SU-DHL-6 (cell line): ENCODE measurements around the gene BOD1L1.

Source experiments
- H2AFZ ChIP-seq: fragments of 200-600 bp; sonication (generic); 2 replicates; pipeline ENCODE4 v1.6.1; 2014; ENCODE audit warnings: low read depth, mild to moderate bottlenecking, moderate library complexity, mixed read lengths, antibody characterized with exemption, low read length; ENCODE audit not compliant: severe bottlenecking
- H3F3A ChIP-seq: fragments of 200-600 bp; shearing (Covaris generic); 2 replicates; pipeline ENCODE4 v1.6.0; 2016; ENCODE audit warnings: antibody characterized with exemption, mild to moderate bottlenecking; ENCODE audit not compliant: insufficient read depth
- H3K27ac ChIP-seq: fragments of 200-600 bp; sonication (generic); 2 replicates; pipeline ENCODE4 v1.5.1; 2016; ENCODE audit warnings: low read depth, mild to moderate bottlenecking, low read length, moderate library complexity, mixed read lengths
- H3K27me3 ChIP-seq: fragments of 200-600 bp; sonication (generic), shearing (Covaris generic); 2 replicates; pipeline ENCODE4 v1.6.0; 2014; ENCODE audit warnings: mild to moderate bottlenecking, low read length
- H3K36me3 ChIP-seq: fragments of 200-600 bp; sonication (generic); 2 replicates; pipeline ENCODE4 v1.6.1; 2014; ENCODE audit warnings: mild to moderate bottlenecking, low read length, mixed read lengths
- H3K4me2 ChIP-seq: fragments of 300-600, 200-600 bp; shearing (Covaris generic), sonication (generic); 2 replicates; pipeline ENCODE4 v1.6.0; 2014; ENCODE audit warnings: low read length, low read depth, mild to moderate bottlenecking; ENCODE audit not compliant: poor library complexity, severe bottlenecking
- H3K4me3 ChIP-seq: fragments of 200-600 bp; sonication (generic); 2 replicates; pipeline ENCODE4 v1.5.1; 2014; ENCODE audit warnings: antibody characterized with exemption, low read length, mild to moderate bottlenecking, mixed read lengths; ENCODE audit not compliant: insufficient read depth, poor library complexity, severe bottlenecking
- H3K79me2 ChIP-seq: fragments of 200-600 bp; sonication (generic); 2 replicates; pipeline ENCODE4 v1.6.1; 2014; ENCODE audit warnings: mild to moderate bottlenecking, low read length, moderate library complexity; ENCODE audit not compliant: insufficient read depth
- H3K9ac ChIP-seq: fragments of 200-600 bp; sonication (generic); 2 replicates; pipeline ENCODE4 v1.7.0; 2014; ENCODE audit warnings: mild to moderate bottlenecking, low read length
- H3K9me2 ChIP-seq: fragments of 200-600 bp; sonication (generic); replicated peaks from 2 replicates; pipeline ENCODE4 v1.6.1; 2014; ENCODE audit warnings: low read length; ENCODE audit not compliant: insufficient read depth
- H3K9me3 ChIP-seq: fragments of 200-600 bp; sonication (generic); 2 replicates; pipeline ENCODE4 v1.6.1; 2014; ENCODE audit warnings: low read length, mixed read lengths; ENCODE audit not compliant: insufficient read depth
- H4K20me1 ChIP-seq: fragments of 200-600 bp; sonication (generic); 2 replicates; pipeline ENCODE4 v1.6.1; 2014; ENCODE audit warnings: low read depth, mild to moderate bottlenecking, antibody characterized with exemption, low read length, moderate library complexity, mixed read lengths
- CTCF ChIP-seq: fragments of 200-600 bp; sonication (generic); IDR thresholded peaks from one replicate; pipeline ENCODE4 v1.5.1; 2017; ENCODE audit warnings: antibody characterized with exemption, mild to moderate bottlenecking, low read length, moderate library complexity; ENCODE audit not compliant: insufficient read depth, poor library complexity, severe bottlenecking
- EZH2phosphoT487 ChIP-seq: fragments of 200-600 bp; sonication (generic), shearing (Covaris generic); conservative IDR thresholded peaks from 2 replicates; pipeline ENCODE4 v1.6.1; 2018; ENCODE audit warnings: mild to moderate bottlenecking, antibody characterized with exemption, low read length, moderate library complexity, mixed read lengths

The BOD1L1 gene

GRCh38 chr4:13612569-13612968 is 15.0 kb downstream of the BOD1L1 start:
- H3K4me2 ChIP-seq = peak overlapping the region; percentile 71

GRCh38 chr4:13611283-13611842 is 16.2 kb downstream of the BOD1L1 start:
- Histone ChIP-seq H3K9me2 (no peaks in the 10 kb centered on the region), H3K4me3 (peak overlapping the region; percentile 17), H3K9me3 (no peaks in the 10 kb centered on the region), H3K36me3 (peaks cover 64% of the 10 kb centered on the region), H3K4me2 (peak overlapping the region; percentile 71), H3K79me2 (peaks cover 13% of the 10 kb centered on the region), H3F3A (peaks cover 21% of the 10 kb centered on the region), H4K20me1 (no peaks in the 10 kb centered on the region), H3K27ac (peak overlapping the region; percentile 96), H3K9ac (peak overlapping the region; percentile 34), H3K27me3 (no peaks in the 10 kb centered on the region), H2AFZ (no peak overlapping the region)
- TF ChIP-seq EZH2phosphoT487 = no peak
- no peak for TF ChIP-seq CTCF

More at GRCh38 chr4:13612569-13612968, 15.0 kb downstream of the BOD1L1 start:
- peak overlapping the region; percentile 34 for H3K9ac ChIP-seq
- H2AFZ ChIP-seq = no peak overlapping the region
- TF ChIP-seq EZH2phosphoT487 (no peak), CTCF (no peak)
- H3F3A ChIP-seq = peaks cover 21% of the 10 kb centered on the region
- no peaks in the 10 kb centered on the region for H3K27me3 ChIP-seq
- H3K36me3 ChIP-seq = peaks cover 57% of the 10 kb centered on the region
- H3K9me3 ChIP-seq = no peaks in the 10 kb centered on the region
- H3K27ac ChIP-seq = peak overlapping the region; percentile 96
- no peaks in the 10 kb centered on the region for H4K20me1 ChIP-seq
- peaks cover 13% of the 10 kb centered on the region for H3K79me2 ChIP-seq
- H3K9me2 ChIP-seq = no peaks in the 10 kb centered on the region
- no peak overlapping the region for H3K4me3 ChIP-seq

GRCh38 chr4:13605330-13605729 is 22.2 kb downstream of the BOD1L1 start:
- no peaks in the 10 kb centered on the region for H3K9me3 ChIP-seq
- peaks cover 62% of the 10 kb centered on the region for H3K36me3 ChIP-seq
- no peaks in the 10 kb centered on the region for H3F3A ChIP-seq
- no peaks in the 10 kb centered on the region for H3K9me2 ChIP-seq
- no peak overlapping the region for H3K9ac ChIP-seq
- no peak for TF ChIP-seq CTCF
- no peak for TF ChIP-seq EZH2phosphoT487
- H3K27me3 ChIP-seq = no peaks in the 10 kb centered on the region
- no peak overlapping the region for H3K4me2 ChIP-seq
- no peaks in the 10 kb centered on the region for H3K79me2 ChIP-seq
- no peak overlapping the region for H2AFZ ChIP-seq
- H3K27ac ChIP-seq = no peak overlapping the region
- H4K20me1 ChIP-seq = no peaks in the 10 kb centered on the region
- H3K4me3 ChIP-seq = no peak overlapping the region

- Histone ChIP-seq H3K9me2 (no peaks in the 10 kb centered on the region), H3K9me3 (no peaks in the 10 kb centered on the region), H3K79me2 (no peaks in the 10 kb centered on the region), H3F3A (no peaks in the 10 kb centered on the region), H3K27ac (no peak overlapping the region), H3K9ac (no peak overlapping the region), H3K4me2 (no peak overlapping the region), H3K36me3 (peaks cover 38% of the 10 kb centered on the region), H2AFZ (no peak overlapping the region), H4K20me1 (no peaks in the 10 kb centered on the region), H3K4me3 (no peak overlapping the region), H3K27me3 (no peaks in the 10 kb centered on the region)
- TF ChIP-seq EZH2phosphoT487 (no peak), CTCF (no peak)
Measured at GRCh38 chr4:13601848-13602247, 25.7 kb downstream of the BOD1L1 start.
